Mesenteric fat pad (tissue), 1 donor: ENCODE data around the gene RAB3C. TPM values are rescaled to one million over a fixed set of nuclear protein-coding genes. Genes with fewer than 3 reads are reported as not detected.

Source experiments
- DNase-seq: peaks from one replicate; pipeline ENCODE4 v3.0.0-alpha.2; 2020; ENCODE audit warnings: low spot score
- total RNA-seq: library from RNA; stranded (reverse); fragmentation: NEBNext Ultra II Directional; extraction: Animal tissue kit (Norgen Biotek cat#: 25700); gene quantifications from one replicate; pipeline ENCODE4 v1.2.1, GENCODE V29; 2021
- donor health status: DM: yes; HTN: yes; CAD: no.

RAB3C gene
- total RNA-seq, 1 donor from 2014 or later: 8.4 TPM

GRCh38 chr5:58816181-58816731 lies 233.4 kb downstream of the RAB3C start:
- no peak for DNase-seq

- DNase-seq: no peak
Measured at GRCh38 chr5:58818465-58818864, 235.6 kb downstream of the RAB3C start.

GRCh38 chr5:58825441-58825840 lies 242.6 kb downstream of the RAB3C start:
- no peak for DNase-seq

DNA sequence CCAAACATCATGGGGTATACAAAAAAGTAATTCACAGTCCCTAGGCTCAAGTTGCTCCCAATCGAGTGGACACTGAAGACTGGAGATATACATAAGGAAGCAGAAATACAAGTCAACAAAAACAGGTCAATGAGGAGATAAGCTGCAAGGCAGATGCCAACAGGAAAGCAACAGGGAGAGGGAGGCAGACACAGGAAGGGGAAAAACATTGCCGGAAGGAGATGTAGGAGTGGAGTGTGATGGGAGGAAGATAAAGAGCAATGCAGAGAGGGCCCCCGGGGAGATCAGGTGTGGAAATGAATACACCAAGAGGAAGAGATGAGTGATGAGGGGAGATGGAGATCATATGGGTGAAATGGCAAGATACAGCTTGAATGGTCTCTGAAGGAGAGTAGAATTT lies 243.0 kb downstream of the RAB3C start:
- DNase-seq: no peak

GRCh38 chr5:58827463-58827862 lies 244.6 kb downstream of the RAB3C start:
- no peak for DNase-seq

GRCh38 chr5:58828258-58828657 lies 245.4 kb downstream of the RAB3C start:
- no peak for DNase-seq

GRCh38 chr5:58834242-58835225 lies 251.7 kb downstream of the RAB3C start:
- DNase-seq: no peak

GRCh38 chr5:58836351-58836750 lies 253.5 kb downstream of the RAB3C start:
- DNase-seq: no peak

- no peak for DNase-seq
Measured at GRCh38 chr5:58838729-58839128, 255.9 kb downstream of the RAB3C start.

GRCh38 chr5:58842852-58843251 lies 260.0 kb downstream of the RAB3C start:
- DNase-seq: no peak

GRCh38 chr5:58844395-58844794 lies 261.5 kb downstream of the RAB3C start:
- DNase-seq: no peak

DNA sequence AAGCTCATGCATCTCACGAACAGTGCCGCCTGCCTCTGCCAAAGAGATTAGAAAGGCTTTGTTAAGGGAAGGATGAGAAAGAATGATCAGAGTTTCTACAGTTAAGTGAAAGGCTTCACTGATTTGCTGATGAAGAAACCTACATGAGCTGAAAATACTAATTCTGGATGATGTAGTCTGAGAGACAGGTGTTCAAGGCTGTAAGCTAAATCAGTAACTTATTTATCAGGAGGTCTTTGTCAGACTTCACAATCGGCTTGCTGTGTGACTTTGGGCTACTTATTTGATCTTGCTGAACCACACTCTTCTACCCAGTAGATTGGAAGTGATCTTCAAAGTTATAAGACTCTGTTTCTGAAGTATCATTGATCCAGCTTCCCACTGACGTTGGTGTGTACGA lies 264.2 kb downstream of the RAB3C start:
- no peak for DNase-seq

DNA sequence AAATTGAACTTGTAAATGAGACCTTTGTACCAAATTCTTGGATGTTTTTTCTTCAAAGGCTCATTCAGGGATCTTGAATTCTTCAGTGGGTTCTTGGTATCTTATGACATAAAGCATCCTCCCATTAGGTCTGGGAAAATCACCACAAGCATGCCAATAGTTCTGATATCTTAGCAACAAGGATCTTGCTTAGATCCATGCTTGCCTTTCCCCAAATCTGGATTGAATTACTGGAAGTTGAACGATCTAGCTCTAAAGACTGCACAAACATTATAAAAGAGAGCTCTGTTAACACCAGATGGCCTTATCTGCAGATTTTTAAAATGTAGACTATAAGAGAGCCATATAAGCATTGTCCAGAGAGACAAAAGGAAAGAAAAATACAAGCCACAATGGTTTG lies 266.3 kb downstream of the RAB3C start:
- DNase-seq: no peak

GRCh38 chr5:58849921-58850667 lies 267.2 kb downstream of the RAB3C start:
- no peak for DNase-seq

- no peak for DNase-seq
Measured at GRCh38 chr5:58851153-58851552, 268.3 kb downstream of the RAB3C start.

- no peak for DNase-seq
Measured at GRCh38 chr5:58851571-58851970, 268.7 kb downstream of the RAB3C start.

- no peak for DNase-seq
Measured at GRCh38 chr5:58852566-58852965, 269.7 kb downstream of the RAB3C start.

GRCh38 chr5:58854441-58854840 lies 271.6 kb downstream of the RAB3C start:
- DNase-seq: no peak

DNA sequence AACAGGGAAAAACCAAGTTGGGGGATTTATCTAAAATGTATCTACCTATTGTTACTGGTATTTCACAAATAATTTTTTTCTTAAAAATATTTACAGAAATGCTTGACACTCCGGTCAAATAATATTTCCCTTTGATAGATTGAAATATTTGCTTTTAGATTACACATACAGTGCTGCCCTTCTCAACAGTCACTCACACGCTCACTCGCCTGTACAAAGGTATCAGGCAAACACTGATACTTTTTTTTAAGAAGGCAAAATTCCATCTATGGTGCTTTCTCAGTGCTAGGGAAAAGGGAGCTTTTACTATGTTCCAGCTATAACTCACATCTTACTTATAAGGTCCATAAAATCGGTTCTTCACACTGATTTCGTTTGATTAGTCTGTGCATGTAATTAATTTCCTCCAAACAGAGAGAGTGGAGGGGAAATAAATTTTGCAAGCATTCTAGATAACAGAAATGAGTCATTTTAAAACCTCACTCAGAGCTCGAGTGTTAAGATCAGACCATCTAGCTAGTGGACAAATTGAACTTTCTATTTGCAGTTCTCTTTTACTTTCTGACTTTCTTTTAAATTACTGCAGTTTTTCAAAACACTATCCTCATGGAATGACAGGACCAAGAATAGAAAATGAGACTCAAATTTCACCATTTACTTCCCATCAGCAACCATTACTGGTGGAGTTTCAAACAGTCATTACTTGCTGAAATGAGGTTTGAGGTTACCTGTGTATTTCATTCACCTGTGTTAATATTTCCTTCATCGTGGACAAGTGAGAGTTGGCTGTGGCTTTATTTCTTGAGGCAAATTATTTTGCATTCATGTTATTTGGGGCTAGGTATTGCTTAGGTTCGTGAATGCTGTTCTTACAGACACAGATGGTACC lies 273.2 kb downstream of the RAB3C start:
- no peak for DNase-seq

- no peak for DNase-seq
Measured at GRCh38 chr5:58857609-58858008, 274.7 kb downstream of the RAB3C start.

- no peak for DNase-seq
Measured at GRCh38 chr5:58860680-58861079, 277.8 kb downstream of the RAB3C start.
